Measurements from ENCODE around the gene TOE1.

TOE1 gene

DNA sequence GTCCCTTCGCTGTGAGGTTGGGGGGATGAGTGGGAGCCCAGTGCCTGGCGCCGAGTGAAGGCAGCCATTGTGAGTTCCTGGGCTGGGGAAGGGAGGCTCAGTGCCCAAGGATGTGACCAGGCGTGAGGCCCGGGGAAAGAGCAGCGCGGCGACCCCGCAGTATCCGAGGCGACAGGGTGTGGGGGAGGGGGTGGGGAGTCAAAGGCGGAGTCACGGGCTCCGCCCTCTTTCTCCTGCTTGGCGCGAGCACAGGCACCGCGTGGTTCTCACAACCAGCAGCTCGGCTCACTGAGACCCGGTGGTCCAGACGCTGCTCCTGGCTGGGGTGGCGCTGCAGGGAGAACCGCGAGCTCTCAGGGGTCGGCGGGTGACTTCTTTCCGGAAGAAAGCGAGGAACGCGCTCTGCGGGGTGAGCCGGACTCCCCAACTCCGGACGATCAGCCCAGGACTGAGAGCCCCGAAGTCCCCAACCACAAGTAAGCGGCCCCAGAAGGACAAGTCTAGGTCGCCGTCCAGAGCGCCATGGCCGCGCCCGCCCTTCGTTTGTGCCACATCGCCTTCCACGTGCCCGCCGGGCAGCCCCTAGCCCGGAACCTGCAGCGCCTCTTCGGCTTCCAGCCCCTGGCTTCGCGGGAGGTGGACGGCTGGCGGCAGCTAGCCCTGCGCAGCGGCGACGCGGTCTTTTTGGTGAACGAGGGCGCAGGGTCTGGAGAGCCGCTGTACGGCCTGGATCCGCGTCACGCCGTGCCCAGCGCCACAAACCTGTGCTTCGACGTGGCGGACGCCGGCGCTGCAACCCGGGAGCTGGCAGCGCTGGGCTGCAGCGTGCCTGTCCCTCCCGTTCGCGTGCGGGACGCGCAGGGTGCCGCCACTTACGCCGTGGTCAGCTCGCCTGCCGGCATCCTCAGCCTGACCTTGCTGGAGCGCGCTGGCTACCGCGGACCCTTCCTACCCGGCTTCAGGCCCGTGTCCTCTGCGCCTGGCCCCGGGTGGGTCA is 13.0 kb upstream of the TOE1 start, which contains the start of gene HPDL:
HPDL (plus strand) TSS at position 269 of the 997 bp plus-strand sequence; CDS start at position 523, 254 bp downstream.
- DNase-seq = no peak

DNA sequence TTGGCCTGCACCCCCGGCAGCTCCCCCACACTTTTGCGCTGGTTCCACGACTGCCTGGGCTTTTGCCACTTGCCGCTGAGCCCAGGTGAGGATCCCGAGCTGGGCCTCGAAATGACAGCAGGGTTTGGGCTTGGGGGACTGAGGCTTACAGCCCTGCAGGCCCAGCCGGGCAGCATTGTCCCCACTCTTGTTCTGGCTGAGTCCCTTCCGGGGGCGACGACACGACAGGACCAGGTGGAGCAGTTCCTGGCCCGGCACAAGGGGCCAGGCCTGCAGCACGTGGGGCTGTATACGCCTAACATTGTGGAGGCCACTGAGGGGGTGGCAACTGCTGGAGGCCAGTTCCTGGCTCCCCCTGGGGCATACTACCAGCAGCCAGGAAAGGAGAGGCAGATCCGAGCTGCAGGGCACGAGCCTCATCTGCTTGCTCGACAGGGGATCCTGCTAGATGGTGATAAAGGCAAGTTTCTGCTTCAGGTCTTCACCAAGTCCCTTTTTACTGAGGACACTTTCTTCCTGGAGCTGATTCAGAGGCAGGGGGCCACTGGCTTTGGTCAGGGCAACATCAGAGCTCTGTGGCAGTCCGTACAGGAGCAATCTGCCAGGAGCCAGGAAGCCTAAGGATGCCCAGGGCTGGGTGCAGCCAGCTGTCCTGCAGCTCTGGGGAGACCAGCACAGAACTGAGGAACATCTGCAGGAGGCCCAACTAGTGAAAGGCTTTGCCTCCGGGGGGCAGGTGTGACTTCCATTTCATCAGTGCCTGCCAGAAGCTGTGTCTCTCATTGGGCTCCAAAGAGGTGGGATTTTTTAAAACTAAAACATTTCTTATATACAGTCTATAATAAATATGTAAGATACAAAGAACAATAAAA is 12.1 kb upstream of the TOE1 start:
- DNase-seq = no peak

DNA sequence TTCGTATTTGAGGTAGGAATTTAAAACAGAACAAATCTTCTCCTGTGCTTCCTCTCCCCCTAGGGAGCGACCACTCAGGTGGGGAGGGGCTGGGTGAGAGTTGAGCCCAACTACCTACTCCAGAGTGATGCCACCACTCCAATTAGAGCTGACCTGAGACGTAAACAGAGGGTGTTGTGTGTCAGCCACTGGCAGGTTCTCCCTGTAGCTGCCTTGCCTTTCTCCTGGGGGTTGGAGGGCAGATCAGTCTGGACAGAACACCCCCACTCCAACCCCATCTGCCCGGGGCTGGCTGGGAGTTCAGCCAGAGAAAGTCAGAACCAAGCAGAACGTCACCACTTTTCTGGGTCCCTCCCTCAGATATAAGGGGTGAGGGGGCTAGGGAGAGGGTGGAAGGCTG is 11.3 kb upstream of the TOE1 start:
- no peak for DNase-seq

DNA sequence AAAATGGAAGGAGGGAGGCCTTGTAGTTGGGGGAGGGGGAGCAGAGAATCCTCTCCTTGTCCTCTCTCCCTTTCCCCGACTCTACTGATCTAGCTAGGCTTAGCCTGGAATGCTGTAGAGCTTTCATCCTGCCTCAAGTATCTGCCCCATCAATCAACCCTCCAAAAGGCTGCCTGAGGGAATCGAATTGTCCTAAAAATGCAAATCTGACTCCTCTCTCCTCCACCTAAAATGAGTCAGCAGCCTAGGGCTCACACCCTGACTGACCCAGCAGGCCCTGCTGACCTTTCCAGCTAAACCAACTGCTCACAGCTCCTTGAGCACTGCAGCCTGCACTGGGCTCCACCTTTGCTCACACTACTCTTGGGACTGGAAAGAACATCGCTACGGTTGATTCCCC is 10.5 kb upstream of the TOE1 start:
- DNase-seq = no peak

DNA sequence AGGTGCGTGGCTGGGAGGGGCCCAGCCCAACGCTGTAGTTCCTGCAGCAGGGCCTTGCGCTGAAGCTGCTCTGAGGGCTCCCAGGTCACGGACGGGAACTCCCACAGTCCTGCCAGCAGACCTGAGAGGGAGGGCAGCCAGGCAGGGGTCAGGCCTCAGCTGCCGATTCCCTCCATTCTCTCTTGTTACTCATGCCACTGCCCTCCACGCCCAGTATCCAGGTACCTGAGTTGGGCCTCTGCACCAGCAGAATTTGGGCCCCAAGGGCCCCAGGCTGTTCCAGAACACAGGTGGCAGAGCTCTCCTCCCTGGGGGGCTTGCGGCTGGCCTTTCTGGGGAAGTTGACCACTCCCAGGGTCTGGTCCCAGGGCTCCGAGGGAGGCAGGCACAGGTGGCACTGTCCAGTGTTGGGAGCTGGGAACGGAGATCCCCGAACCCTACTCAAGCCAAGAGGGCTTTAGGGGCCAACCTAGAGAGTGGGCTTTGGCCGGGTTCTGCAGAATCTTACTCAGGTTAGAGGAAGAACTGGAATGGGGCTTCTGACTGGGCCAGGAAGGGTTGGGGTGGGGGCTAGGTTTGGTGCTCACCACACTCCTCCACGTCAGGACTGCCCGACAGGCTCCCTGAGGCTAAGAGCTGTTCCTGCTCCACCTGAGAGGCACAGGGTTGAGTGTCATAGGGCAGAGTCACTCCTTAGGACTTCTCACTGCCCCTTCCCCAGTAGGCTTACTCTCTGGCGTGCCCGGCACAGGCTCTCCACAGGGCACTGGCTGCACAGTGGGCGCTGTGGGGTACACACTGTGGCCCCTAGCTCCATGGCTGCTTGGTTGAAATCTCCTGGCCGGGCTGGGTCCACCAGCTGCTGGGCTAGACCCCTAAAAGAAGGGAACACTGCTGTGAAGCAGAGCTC is 8.3 kb upstream of the TOE1 start:
- no peak for DNase-seq

DNA sequence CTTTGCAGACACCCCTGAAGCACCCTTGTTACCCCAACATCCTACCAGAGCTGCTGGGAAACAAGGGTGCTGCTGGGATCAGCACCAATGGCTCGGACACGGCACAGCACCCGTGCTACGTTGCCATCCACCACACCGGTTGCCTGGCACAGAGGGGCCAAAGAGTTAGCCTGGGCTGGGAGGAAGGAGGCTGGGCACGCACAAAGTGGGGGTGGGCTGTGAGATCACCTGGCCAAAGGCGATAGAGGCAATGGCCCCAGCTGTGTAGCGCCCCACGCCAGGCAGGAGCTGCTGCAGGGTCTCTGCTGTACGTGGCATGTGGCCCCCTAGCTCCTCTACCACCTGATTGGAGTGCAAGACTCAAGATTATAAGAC is 7.6 kb upstream of the TOE1 start:
- DNase-seq = no peak

DNA sequence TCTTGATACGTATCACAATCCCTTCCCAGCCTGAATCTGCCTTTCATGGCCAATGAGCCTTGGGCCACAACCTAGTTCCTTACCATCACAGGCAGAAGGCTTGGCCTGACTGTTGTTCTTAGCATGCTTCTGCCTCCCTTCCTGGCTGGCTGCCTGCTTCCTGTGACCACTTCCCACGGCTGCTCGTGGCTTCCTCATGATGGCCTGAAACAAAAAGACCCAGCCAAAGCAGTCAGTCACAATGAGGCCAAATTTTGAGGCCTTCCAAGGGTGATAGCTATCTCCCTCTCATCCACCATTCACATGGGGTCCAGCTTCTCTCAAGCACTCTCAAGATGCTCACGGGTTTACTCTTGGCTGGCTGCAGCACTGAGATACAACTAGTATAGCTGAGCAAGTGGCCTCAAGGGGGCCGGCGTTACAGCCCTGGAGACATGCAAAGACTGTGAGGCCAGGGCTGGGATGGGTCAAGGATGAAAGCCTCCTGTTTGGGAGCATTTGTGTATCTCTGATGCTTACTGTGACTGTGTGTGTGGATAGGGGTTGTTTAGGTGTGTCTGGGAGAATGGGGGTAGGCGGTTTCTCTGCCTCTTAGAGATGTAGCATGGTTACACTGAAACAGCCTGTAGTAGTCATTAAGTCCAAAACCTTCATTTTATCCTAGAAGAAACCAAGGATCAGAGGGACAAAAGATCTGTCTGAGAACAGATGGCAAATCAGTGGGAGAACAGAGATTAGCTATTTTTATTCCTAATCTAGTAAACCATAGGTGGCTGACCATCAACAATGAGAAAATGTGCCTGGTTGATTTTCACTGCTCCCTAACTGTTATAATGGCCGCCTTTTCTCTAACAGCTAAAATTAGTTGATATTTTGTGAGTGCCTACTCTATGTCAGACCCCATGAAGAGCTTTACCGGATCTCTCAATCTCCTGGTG is 5.4 kb upstream of the TOE1 start:
- DNase-seq = peak; percentile 13

DNA sequence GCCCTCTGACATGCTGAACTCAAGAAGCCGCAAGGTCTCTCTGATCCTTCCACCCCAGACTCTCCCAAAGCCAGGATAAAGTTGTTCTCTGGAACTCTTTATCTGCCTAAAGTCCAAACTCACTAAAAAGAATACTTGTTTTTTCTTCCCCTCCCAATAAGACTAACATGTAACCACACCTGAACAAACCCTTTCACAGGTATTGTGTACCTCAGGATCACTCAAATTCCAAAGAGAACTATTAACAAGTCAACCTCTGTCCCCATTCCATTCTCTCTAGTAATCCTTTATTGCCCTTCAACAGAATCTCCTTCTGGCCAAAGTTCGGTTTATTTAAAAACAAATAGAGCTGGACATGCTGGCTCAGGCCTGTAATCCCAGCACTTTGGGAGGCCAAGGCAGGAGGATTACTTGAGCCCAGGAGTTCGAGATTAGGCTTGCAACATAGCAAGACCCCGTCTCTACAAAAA is 4.1 kb upstream of the TOE1 start:
- DNase-seq = no peak

DNA sequence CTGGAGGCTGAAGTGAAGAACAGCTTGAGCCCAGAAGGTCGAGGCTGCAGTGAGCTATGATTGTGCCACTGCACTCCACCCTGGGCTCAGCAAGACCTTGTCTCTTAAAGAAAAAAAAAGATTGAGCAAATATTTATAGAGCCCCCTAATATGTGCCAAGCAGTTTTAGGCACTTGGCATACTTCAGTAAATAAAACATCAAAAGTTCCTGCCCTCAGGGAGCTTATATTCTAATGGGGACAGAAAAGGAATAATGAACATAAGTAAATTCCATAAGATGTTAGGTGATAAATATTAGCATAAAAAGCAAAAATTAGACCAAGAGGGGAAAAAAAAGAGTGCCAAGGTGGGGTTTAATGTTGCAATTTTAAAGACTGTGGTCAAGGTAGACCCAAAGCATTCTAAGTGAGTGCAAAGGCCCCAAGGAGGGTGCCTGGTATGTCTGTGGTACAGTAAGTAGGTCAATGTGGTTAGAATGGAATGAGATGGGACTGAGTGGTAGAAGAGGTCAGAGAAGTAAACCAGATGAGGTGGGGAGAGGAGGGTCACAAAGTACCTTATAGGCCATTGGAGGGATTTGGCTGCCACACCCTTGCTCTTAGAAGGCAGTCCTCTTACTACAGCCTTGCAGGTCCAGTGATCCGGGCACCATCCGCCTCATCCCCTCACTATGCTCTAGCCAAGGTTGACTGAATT is 2.2 kb upstream of the TOE1 start:
- DNase-seq = no peak

DNA sequence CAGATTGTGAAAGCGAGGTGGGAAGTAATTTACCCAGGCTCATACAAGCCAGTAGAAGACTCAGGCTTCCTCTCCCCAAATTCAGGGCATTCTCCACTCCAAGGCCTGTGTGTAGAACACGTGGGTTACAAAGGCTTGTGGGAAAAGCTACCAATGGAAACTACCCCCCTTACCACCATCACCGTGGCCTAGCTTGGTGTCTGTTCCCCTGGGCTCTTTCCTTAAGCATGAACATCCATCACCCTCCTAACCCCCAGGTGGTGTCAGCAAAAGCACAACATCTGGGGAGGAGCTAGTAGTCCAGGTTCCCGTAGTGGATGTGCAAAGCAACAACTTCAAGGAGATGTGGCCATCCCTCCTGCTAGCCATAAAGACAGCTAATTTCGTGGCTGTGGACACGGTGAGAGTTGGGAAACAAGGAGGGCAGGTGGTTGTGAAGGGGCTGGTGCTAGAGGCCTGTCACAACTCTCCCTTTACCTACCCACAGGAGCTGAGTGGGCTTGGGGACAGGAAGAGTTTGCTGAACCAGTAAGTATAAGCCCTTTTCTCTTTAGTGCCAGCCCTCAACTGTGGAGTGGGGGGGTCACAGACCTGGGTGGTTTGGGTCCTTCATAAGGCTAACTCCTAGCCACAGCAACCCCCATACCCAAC is 971 bp downstream of the TOE1 start:
- DNase-seq = no peak

DNA sequence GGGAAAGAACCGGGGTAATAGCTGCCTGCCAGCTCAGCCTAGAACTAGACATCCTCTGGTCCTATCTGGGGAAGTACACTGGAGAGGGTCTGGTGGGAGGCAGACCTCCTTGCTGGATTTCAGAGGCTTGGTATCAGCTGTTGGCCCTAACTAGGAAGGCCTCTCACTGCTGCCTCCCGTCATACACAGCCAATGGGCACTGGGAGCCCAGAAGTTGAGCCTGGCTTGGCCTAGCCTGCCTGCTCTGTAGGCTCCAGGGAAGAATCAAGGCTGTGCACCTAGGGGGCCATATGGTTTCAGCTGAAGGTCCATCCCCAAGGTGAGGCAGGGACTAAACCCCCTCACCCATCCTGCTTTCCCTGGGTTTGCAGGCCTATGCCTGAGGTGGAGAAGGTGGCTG is 4.5 kb downstream of the TOE1 start:
- DNase-seq = no peak

DNA sequence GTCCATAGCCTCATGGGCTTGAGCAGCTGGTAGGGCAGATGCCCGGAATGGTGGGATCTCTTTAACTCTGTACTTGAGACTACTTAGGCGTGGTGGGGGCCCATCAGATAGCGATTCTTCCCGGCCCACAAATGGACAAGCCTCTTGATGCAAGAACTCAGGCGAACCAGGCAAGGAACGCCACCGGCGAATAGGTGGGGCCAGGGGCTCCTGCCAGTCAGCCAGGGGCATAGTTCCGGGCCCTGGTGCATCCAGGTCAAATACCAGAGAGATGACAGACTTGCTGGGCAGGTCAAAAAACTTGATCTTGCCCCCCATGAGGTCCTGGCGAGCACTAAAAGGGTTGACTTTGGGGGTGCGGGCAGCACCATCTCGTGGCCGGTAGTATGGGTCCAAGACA is 5.0 kb downstream of the TOE1 start:
- DNase-seq = no peak

DNA sequence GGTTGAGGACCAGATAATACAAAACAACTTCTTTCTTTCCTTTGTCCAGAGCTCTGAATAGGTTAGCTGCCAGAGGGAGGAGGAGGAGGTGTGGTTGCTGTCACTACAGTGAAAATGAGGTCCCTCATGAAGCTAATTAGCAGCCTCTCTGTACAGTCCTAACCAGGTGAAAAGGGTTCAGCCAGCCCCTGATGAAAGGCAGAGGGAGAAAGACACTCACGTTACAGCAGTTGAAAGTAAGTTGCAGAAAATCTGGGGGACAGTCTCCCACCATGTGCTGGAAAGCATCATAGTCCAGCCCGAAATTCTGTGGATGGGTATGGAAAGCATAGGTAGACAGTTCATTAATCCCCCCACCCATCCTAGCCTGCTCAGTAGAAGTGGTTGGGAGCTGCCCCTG is 6.5 kb downstream of the TOE1 start:
- DNase-seq = no peak

DNA sequence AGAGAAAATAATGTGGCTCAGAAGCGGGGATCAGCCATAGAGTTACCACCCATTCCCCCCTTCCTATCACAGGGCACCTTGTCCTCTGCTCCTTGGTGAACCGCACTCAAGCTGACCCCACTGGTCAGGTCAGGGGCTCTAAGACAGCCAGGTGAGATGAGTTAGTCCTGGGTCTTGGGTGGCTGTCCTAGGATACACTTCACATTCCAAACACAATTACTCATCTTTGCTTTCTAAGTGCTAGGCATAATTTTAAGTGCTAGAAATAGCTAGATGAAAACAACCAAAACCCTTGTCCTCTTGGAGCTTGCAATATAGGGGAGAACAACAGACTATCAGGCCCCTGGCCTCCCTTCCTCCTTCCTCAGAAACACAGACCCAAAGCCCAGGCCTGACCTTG is 8.1 kb downstream of the TOE1 start:
- DNase-seq = no peak

DNA sequence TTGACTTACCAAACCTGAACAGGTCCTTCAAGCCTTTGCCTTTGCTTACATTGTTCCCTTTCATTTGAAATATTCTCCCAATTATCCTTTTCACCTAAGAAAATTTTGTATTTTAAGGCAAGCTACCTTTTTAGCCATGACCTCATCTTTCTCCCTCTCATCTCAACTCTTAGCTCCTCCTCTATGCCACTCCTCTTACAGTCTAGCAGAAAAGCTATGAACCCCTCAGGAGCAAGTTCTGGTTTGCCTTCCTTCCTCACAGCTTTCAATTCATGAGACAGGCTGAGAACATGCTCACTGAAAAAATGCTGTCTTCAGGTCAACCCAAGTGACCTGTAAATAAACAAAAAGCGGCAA is 8.6 kb downstream of the TOE1 start:
- no peak for DNase-seq

DNA sequence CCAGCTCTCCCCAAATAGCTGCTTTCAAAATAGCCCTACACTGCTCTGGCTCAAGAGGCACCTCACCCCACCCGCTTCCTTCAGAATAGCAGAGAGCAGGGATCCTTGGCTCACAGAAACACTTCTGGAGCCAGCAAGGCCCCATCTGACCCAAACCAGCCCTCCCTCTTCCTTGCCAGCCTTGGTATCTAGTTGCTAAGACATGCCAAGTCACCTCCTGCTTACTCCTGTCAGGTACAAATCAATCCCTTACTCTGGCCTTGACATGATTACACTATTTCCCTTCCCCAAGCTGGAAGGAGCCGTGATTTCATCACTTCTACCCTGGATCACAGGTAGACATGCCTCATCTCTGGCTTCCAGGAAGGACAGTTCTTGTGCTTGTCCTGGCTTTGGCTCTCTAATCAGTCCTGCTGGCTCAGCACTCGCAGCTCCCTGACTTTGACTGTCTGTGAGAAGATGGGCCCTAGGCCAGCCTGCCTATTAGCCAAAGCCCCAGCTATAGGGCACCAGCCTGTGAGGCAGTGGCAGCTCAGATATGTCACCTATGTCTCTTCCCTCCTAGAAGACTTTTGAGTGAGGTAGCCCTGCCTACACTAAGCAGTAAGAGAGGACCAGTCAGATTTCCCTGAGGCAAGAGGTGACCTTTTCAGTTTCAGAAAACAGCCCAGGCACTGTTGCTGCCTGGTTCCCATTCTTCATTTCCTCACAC is 9.2 kb downstream of the TOE1 start:
- DNase-seq = no peak

DNA sequence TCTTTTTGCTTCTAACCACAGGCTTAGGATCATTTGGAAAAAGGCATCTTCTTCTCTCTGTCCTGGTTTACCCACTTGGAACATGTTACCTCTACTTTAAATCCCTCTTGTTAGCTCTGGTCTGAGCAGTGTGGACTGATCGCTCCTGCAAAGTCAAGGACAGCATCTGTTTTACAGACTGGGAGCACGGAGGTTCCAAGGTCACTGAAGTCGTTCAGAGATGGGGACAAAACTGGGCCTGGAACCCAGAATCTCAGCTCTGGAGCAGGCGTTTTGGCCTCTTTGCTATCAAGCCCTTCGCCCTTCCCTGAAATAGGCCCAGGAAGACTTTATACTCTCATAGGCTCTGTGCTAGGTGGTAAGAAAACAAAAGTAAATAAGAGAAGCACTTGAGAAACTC is 11.5 kb downstream of the TOE1 start:
- no peak for DNase-seq

DNA sequence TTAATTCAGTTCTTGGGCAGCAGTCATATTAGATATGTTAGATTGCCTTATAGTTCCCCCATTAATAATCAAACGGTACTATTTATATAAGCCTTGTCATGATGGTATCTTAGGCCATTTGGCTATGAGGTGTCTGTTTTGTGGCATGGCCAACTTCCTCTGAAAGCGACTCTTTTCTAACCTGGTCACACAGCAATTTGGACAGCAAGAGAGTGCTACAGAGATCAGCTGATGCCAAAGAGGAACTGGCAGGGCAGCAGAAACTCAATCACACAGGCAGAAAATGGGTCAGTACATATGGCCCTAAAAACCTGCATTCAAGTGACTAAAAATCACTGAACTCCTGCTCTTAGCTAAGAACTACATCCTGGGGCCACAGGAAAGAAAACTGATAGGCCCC is 13.7 kb downstream of the TOE1 start:
- DNase-seq = peak; percentile 30

DNA sequence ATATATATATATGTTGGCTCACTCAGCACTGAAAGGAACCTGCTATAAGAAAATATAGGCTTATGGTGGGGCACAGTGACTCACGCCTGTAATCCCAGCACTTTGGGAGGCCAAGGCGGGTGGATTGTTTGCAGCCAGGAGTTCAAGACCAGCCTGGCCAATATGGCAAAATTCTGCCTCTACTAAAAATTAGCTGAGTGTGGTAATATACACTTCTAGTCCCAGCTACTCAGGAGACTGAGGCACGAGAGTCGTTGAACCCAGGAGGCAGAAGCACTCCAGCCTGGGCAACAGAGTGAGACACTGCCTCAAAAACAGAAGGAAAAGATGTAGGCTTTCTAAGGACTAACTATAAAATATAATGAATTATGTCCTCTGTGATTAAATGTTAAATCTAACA is 14.9 kb downstream of the TOE1 start:
- DNase-seq = no peak

DNA sequence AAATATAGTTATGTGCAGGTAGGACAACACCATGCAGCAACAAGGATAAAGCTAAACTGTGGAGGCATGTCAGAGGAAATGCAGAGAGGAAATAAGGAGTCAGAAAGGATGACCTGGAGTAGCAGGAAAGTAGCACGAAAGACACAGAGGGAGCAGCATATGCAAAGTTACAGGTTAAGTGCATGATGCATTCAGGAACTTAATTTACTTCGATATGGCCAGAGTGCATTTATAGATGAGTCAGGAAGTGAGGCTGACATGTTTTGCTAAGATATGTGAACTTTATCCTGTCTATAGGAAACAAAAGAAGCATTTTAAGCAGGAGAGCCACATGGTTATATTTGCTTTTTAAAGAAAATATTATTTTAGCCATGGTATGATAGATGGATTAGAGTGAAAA is 15.7 kb downstream of the TOE1 start:
- no peak for DNase-seq
